Ishikawa (cell line): ENCODE data around the gene SEC31A.

Experiments
- CEBPB ChIP-seq: IDR thresholded peaks from 2 replicates; pipeline ENCODE4 v1.6.1; 2012
- CREB1 ChIP-seq: IDR thresholded peaks from 2 replicates; pipeline ENCODE4 v1.6.1; 2012; ENCODE audit warnings: low read depth
- EGR1 ChIP-seq: IDR thresholded peaks from 2 replicates; pipeline ENCODE4 v1.6.1; 2012
- EP300 ChIP-seq: IDR thresholded peaks from 2 replicates; pipeline ENCODE4 v1.6.1; 2012; ENCODE audit warnings: borderline replicate concordance
- FOXM1 ChIP-seq: IDR thresholded peaks from 2 replicates; pipeline ENCODE4 v1.6.1; 2012; ENCODE audit warnings: low read depth, borderline replicate concordance
- MAX ChIP-seq: IDR thresholded peaks from 2 replicates; pipeline ENCODE4 v1.6.1; 2012
- NFIC ChIP-seq: IDR thresholded peaks from 2 replicates; pipeline ENCODE4 v1.6.1; 2012
- RAD21 ChIP-seq: IDR thresholded peaks from 2 replicates; pipeline ENCODE4 v1.6.1; 2012; ENCODE audit warnings: low read depth
- REST ChIP-seq: IDR thresholded peaks from 2 replicates; pipeline ENCODE4 v1.6.1; 2012; ENCODE audit warnings: low read depth, mild to moderate bottlenecking
- TAF1 ChIP-seq: IDR thresholded peaks from 2 replicates; pipeline ENCODE4 v1.6.1; 2012; ENCODE audit warnings: low read depth, mild to moderate bottlenecking
- TCF12 ChIP-seq: IDR thresholded peaks from 2 replicates; pipeline ENCODE4 v1.6.1; 2012; ENCODE audit warnings: low read depth
- TEAD4 ChIP-seq: IDR thresholded peaks from 2 replicates; pipeline ENCODE4 v1.6.1; 2012
- USF1 ChIP-seq: IDR thresholded peaks from 2 replicates; pipeline ENCODE4 v1.6.1; 2012
- YY1 ChIP-seq: IDR thresholded peaks from 2 replicates; pipeline ENCODE4 v1.6.1; 2012; ENCODE audit warnings: low read depth
- ZBTB7A ChIP-seq: IDR thresholded peaks from 2 replicates; pipeline ENCODE4 v1.6.1; 2012; ENCODE audit warnings: low read depth

The SEC31A gene

GRCh38 chr4:82890901-82891706 is at the start of gene SEC31A:
SEC31A (minus strand) TSS chr4:82891153; CDS start chr4:82881936, 9,217 bp downstream.
- TF ChIP-seq NFIC (peak; percentile 39), TAF1 (peak; percentile 92), REST (peak; percentile 27; the same call in 1 of the 2 replicates), ZBTB7A (no peak), EP300 (peak; percentile 33; the same call in 1 of the 2 replicates), CREB1 (peak; percentile 75), TCF12 (0 out of 2 replicates have a peak, but pooled peaks have one; percentile 64), MAX (peak; percentile 91), RAD21 (no peak), FOXM1 (peak; percentile 14; the same call in 1 of the 2 replicates), CEBPB (no peak), EGR1 (no peak), YY1 (peak; percentile 80; the same call in 1 of the 2 replicates), USF1 (peak; percentile 26; the same call in 1 of the 2 replicates), TEAD4 (peak; percentile 29; the same call in 1 of the 2 replicates)

- TF ChIP-seq FOXM1 (no peak), CEBPB (no peak), NFIC (no peak)
Observed at GRCh38 chr4:82939414-82939813, 48.5 kb upstream of the SEC31A start.

- TF ChIP-seq TAF1 = no peak
- no peak for TF ChIP-seq USF1
- TF ChIP-seq EP300 = no peak
- no peak for TF ChIP-seq REST
- no peak for TF ChIP-seq EGR1
- no peak for TF ChIP-seq MAX
- no peak for TF ChIP-seq FOXM1
- no peak for TF ChIP-seq NFIC
- no peak for TF ChIP-seq ZBTB7A
- no peak for TF ChIP-seq TCF12
- TF ChIP-seq CEBPB = no peak
- no peak for TF ChIP-seq YY1
- TF ChIP-seq RAD21 = no peak
- TF ChIP-seq TEAD4 = no peak
- no peak for TF ChIP-seq CREB1
Observed at GRCh38 chr4:82934441-82934840, 43.5 kb upstream of the SEC31A start.

- TF ChIP-seq EGR1 (no peak), ZBTB7A (no peak), REST (no peak), TAF1 (no peak), RAD21 (no peak), TCF12 (no peak), CEBPB (no peak), YY1 (no peak)
Observed at GRCh38 chr4:82930848-82931755, 40.1 kb upstream of the SEC31A start.
